Naive thymus-derived CD4-positive, alpha-beta T cell (primary cell): ENCODE results near the gene KAT7. TPM values are rescaled to one million over a fixed set of nuclear protein-coding genes. Genes with fewer than 3 reads are reported as not detected.

Experiments
- ATAC-seq: fragments of 150-1000 bp; cut with Tn5 transposase; 2 replicates; pipeline ENCODE4 v1.10.0; 2021; ENCODE audit warnings: mild to moderate bottlenecking, moderate library complexity
- CTCF ChIA-PET: fragments of 350-600 bp; sonication (Branson Sonifier 250); formaldehyde crosslinking; loops from one replicate; lab custom pipeline; 2021; ENCODE audit warnings: antibody characterized with exemption; lab: Charles Lee
- POLR2A ChIA-PET: fragments of 350-600 bp; sonication (Branson Sonifier 250); formaldehyde crosslinking; loops from one replicate; lab custom pipeline; 2021; ENCODE audit warnings: antibody characterized with exemption, inconsistent platforms; lab: Charles Lee
- DNase-seq, 9 donors: peaks; one replicate each; pipeline versions ENCODE4 v3.0.0 to v3.0.0-alpha.2; 2020 to 2022; ENCODE audit warnings: mixed read lengths in 1 of 9
- H3K27ac ChIP-seq: one replicate; pipeline ENCODE4 v1.7.0; 2013; ENCODE audit warnings: mild to moderate bottlenecking, low read depth, low read length, moderate library complexity
- H3K27me3 ChIP-seq, 2 donors: one replicate each; pipeline ENCODE4 v1.7.0; 2013; ENCODE audit warnings: low read length in 2 of 2, mild to moderate bottlenecking in 2 of 2, moderate library complexity in 2 of 2; ENCODE audit not compliant: control insufficient read depth in 2 of 2, insufficient read depth in 2 of 2
- H3K36me3 ChIP-seq, 3 experiments: 1 replicate in 2 of 3; 2 replicates in 1 of 3; pipeline ENCODE4 v1.7.0; 2013; ENCODE audit warnings: low read length in 3 of 3, mild to moderate bottlenecking in 3 of 3, moderate library complexity in 1 of 3; ENCODE audit not compliant: insufficient read depth in 3 of 3, control insufficient read depth in 2 of 3
- H3K4me1 ChIP-seq, 2 donors: one replicate each; pipeline ENCODE4 v1.7.0; 2013; ENCODE audit warnings: low read length in 2 of 2, mild to moderate bottlenecking in 2 of 2, moderate library complexity in 1 of 2; ENCODE audit not compliant: control insufficient read depth in 2 of 2, insufficient read depth in 2 of 2
- H3K4me3 ChIP-seq: 2 replicates; pipeline ENCODE4 v1.7.0; 2013; ENCODE audit warnings: mild to moderate bottlenecking, low read length
- H3K9me3 ChIP-seq, 3 experiments: 1 replicate in 2 of 3; 2 replicates in 1 of 3; pipeline ENCODE4 v1.7.0; 2013; ENCODE audit warnings: low read length in 3 of 3; ENCODE audit not compliant: control insufficient read depth in 2 of 3
- H3K27ac Mint-ChIP-seq, 9 donors: one replicate each; pipeline ENCODE4 v1.8.0; 2020 to 2022; ENCODE audit warnings: mixed read lengths in 9 of 9, mild to moderate bottlenecking in 8 of 9, moderate library complexity in 5 of 9, inconsistent platforms in 2 of 9
- H3K27me3 Mint-ChIP-seq, 5 donors: one replicate each; pipeline ENCODE4 v1.8.0; 2021 to 2022; ENCODE audit warnings: mixed read lengths in 5 of 5, mild to moderate bottlenecking in 1 of 5
- H3K36me3 Mint-ChIP-seq, 5 donors: one replicate each; pipeline ENCODE4 v1.8.0; 2020 to 2022; ENCODE audit warnings: mixed read lengths in 5 of 5, mild to moderate bottlenecking in 3 of 5, inconsistent platforms in 1 of 5
- H3K4me1 Mint-ChIP-seq, 7 donors: one replicate each; pipeline ENCODE4 v1.8.0; 2020 to 2022; ENCODE audit warnings: mixed read lengths in 7 of 7, mild to moderate bottlenecking in 3 of 7, inconsistent platforms in 1 of 7
- H3K4me3 Mint-ChIP-seq, 10 donors: one replicate each; pipeline ENCODE4 v1.8.0; 2020 to 2022; ENCODE audit warnings: mild to moderate bottlenecking in 10 of 10, mixed read lengths in 10 of 10, moderate library complexity in 6 of 10, inconsistent platforms in 2 of 10
- H3K9me3 Mint-ChIP-seq, 11 donors: one replicate each; pipeline ENCODE4 v1.8.0; 2020 to 2022; ENCODE audit warnings: mixed read lengths in 11 of 11, mild to moderate bottlenecking in 4 of 11, inconsistent platforms in 1 of 11, moderate library complexity in 1 of 11
- intact Hi-C, 2 donors: fragments of 100-400 bp; cut with micrococcal nuclease; formaldehyde crosslinking; loops; one replicate each; pipeline ENCODE4 v1.15.1; 2023
- polyA plus RNA-seq, 2 donors: library from polyadenylated mRNA; unstranded; fragments of 300-500 nt; fragmentation: Illumina TruSeq; gene quantifications; one replicate each; pipeline ENCODE4 v1.2.3, GENCODE V29; 2021
- total RNA-seq, 6 experiments: library from RNA in 5 of 6; stranded (reverse) in 5 of 6; gene quantifications; 1 replicate in 5 of 6; 2 replicates in 1 of 6; pipeline ENCODE4 v1.2.3 and lab custom pipeline; 2021 to 2026

The KAT7 gene
- total and polyA plus RNA-seq, 7 experiments from 2014 or later: 39.2 to 195 (median 125) TPM

- Histone ChIP-seq H3K36me3 (peaks cover under 1 to 73% (median 9%) of the 10 kb centered on the region in 3 experiments), H3K4me3 (no peak overlapping the region), H3K4me1 (no peaks in the 10 kb centered on the region), H3K27ac (no peak overlapping the region), H3K9me3 (no peaks in the 10 kb centered on the region), H3K27me3 (no peaks in the 10 kb centered on the region)
- peak overlapping the region in 5 of 9 donors; percentile 12 to 36 (median 14) for H3K27ac Mint-ChIP-seq
- no peak for DNase-seq
- POLR2A ChIA-PET: no interaction called here
- no peak for ATAC-seq
- CTCF ChIA-PET: no interaction called here
- peaks cover 0 to 2% (median 0%) of the 10 kb centered on the region in 11 donors for H3K9me3 Mint-ChIP-seq
- H3K36me3 Mint-ChIP-seq: peaks cover 9 to 55% (median 29%) of the 10 kb centered on the region in 5 donors
- H3K4me3 Mint-ChIP-seq: no peak overlapping the region
- no peaks in the 10 kb centered on the region for H3K27me3 Mint-ChIP-seq
- H3K4me1 Mint-ChIP-seq: peaks cover 0 to 24% (median 11%) of the 10 kb centered on the region in 7 donors
- intact Hi-C loops: no loop called here
Observed at GRCh38 chr17:49832840-49833599, 44.5 kb downstream of the KAT7 start.

DNA sequence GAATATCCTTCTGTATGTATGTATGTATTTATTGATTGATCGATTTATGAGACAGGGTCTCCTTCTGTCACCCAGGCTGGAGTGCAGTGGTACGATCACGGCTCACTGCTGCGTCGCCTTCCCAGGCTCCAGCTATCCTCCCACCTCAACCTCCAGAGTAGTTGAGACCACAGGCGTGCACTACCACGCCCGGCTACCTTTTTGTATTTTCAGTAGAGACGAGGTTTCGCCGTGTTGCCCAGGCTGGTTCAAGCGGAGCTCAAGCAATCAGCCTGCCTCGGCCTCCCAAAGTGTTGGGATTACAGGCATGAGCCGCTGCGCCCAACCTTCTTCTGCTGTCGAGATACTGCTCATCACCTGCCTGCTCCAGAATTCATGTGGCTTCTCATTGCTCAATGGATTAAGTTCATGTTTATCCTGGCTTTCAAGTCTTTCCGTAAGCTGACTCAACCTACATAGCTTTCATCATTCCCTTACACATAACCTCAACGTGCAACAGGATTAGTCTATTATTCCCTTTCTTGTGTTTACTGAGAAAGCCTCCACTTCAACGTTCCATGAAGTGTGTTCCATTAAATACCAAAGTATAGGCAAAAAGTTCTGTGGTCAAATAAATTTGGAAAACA is 45.8 kb downstream of the KAT7 start:
- peaks cover 9 to 51% (median 22%) of the 10 kb centered on the region in 5 donors for H3K36me3 Mint-ChIP-seq
- no peaks in the 10 kb centered on the region for H3K27me3 Mint-ChIP-seq
- no peaks in the 10 kb centered on the region for H3K4me1 ChIP-seq
- H3K9me3 ChIP-seq: no peaks in the 10 kb centered on the region
- no peak overlapping the region for H3K27ac ChIP-seq
- CTCF ChIA-PET: no interaction called here
- H3K4me1 Mint-ChIP-seq: peaks cover 0 to 17% (median 11%) of the 10 kb centered on the region in 7 donors
- no peak overlapping the region for H3K4me3 Mint-ChIP-seq
- no peaks in the 10 kb centered on the region for H3K27me3 ChIP-seq
- no peak overlapping the region for H3K4me3 ChIP-seq
- intact Hi-C loops: no loop called here
- POLR2A ChIA-PET: interaction anchor here (1.1 kb wide), 1 partner anchor 12 kb away, joined by 3 read pairs; no protein-coding TSS in a partner anchor
- peaks cover 0 to 66% (median 9%) of the 10 kb centered on the region in 3 experiments for H3K36me3 ChIP-seq
- no peak for ATAC-seq
- H3K27ac Mint-ChIP-seq: no peak overlapping the region
- no peak for DNase-seq
- peaks cover 0 to 2% (median 0%) of the 10 kb centered on the region in 11 donors for H3K9me3 Mint-ChIP-seq

- Mint-ChIP-seq H3K27me3 (no peaks in the 10 kb centered on the region), H3K9me3 (peaks cover 0 to 2% (median 0%) of the 10 kb centered on the region in 11 donors), H3K36me3 (peaks cover 9 to 48% (median 23%) of the 10 kb centered on the region in 5 donors), H3K4me1 (peaks cover 0 to 16% (median 11%) of the 10 kb centered on the region in 7 donors), H3K27ac (peak overlapping the region in 3 of 9 donors; percentile 48 to 86 (median 48)), H3K4me3 (no peak overlapping the region)
- no peak overlapping the region for H3K4me3 ChIP-seq
- no peaks in the 10 kb centered on the region for H3K9me3 ChIP-seq
- peaks cover 0 to 62% (median 9%) of the 10 kb centered on the region in 3 experiments for H3K36me3 ChIP-seq
- POLR2A ChIA-PET: no interaction called here
- H3K27me3 ChIP-seq: no peaks in the 10 kb centered on the region
- no peak overlapping the region for H3K27ac ChIP-seq
- no peaks in the 10 kb centered on the region for H3K4me1 ChIP-seq
- CTCF ChIA-PET: interaction anchor here (0.6 kb wide), 1 partner anchor 73 kb away, joined by 3 read pairs; no protein-coding TSS in a partner anchor
- ATAC-seq: no peak
- no peak for DNase-seq
- intact Hi-C loops: no loop called here
Observed at GRCh38 chr17:49835472-49835871, 47.0 kb downstream of the KAT7 start.

DNA sequence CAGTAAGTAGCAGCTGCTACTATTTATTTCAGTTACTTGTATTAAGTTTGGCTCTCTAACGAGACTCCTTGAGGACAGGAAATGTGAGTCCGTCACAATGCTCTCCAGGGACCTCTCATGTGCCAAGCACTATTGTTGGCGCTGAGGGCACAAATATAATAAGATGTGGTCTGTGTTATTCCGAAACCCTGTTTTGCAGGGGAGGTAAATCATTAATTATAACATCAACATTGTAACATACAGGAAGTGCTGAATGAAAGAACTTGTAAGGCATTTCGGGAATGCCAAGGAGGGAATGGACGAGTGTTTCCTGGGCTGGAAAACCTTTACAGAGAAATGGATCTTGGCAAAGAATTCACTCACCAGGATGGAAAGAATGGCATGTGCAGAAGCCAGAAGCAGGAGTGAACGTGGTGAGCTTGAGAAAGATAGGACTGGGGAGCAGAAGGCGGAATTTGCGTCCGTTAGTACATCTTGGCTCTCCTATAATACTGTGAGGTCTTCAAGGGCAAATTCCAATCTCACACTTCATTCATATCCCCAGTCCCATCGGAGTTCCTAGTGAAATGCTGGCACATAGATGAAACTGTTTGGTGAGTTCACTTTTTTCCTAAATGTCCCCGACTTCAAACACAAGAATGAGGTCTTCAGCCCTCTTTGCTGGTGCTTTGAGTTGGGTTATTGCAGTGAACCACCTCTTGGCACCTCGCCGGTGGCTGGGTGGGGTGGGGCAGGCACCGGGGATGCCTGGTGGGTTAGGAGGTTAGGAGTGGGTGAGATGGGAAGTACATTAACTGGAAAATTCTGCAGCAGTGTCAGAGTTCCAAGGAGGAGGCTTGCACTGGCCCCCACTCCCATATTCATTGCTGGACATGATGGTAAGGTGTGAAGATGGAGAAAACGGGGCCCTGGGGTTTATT is 47.9 kb downstream of the KAT7 start:
- Histone ChIP-seq H3K4me3 (no peak overlapping the region), H3K9me3 (no peaks in the 10 kb centered on the region), H3K27me3 (no peaks in the 10 kb centered on the region), H3K4me1 (no peaks in the 10 kb centered on the region), H3K27ac (no peak overlapping the region), H3K36me3 (peaks cover 0 to 60% (median 9%) of the 10 kb centered on the region in 3 experiments)
- intact Hi-C loops: no loop called here
- CTCF ChIA-PET: interaction anchor here (0.6 to 0.8 kb wide), 2 partner anchors 72 to 521 kb away, joined by 3 to 9 read pairs; no protein-coding TSS in a partner anchor
- Mint-ChIP-seq H3K27ac (peak overlapping the region in 4 of 9 donors; percentile 34 to 61 (median 48)), H3K4me3 (no peak overlapping the region), H3K27me3 (no peaks in the 10 kb centered on the region), H3K9me3 (peaks cover 0 to 2% (median 0%) of the 10 kb centered on the region in 11 donors), H3K36me3 (peaks cover 9 to 46% (median 21%) of the 10 kb centered on the region in 5 donors), H3K4me1 (peaks cover 0 to 16% (median 11%) of the 10 kb centered on the region in 7 donors)
- POLR2A ChIA-PET: interaction anchor here (0.6 to 1.2 kb wide), 2 partner anchors 14 to 312 kb away, joined by 3 to 6 read pairs; no protein-coding TSS in a partner anchor
- DNase-seq (no peak), ATAC-seq (no peak)

DNA sequence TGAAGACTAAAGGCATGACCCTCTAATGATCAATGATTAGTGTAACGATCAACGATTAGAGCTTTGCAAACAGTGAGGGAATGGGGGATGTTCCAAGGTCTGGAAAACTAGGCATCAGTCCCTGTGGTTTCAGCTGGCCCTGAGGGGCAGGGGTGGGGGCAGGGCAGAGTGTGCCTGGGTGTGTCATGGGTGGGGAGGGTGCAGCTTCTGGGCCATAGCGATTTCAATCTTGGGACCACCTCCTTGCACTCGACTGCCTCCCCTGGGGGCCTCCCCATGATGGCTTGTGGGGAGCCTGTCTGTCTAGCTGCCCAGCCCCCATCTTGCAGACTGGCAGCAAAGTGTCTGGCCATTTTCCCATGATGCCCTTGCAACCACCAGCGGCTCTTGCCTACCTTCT is 51.0 kb downstream of the KAT7 start:
- no peaks in the 10 kb centered on the region for H3K27me3 Mint-ChIP-seq
- no peak overlapping the region for H3K4me3 Mint-ChIP-seq
- Histone ChIP-seq H3K4me1 (no peaks in the 10 kb centered on the region), H3K36me3 (peaks cover 0 to 36% (median 6%) of the 10 kb centered on the region in 3 experiments), H3K4me3 (no peak overlapping the region), H3K27ac (no peak overlapping the region), H3K9me3 (no peaks in the 10 kb centered on the region), H3K27me3 (no peaks in the 10 kb centered on the region)
- H3K27ac Mint-ChIP-seq: peak overlapping the region in 1 of 9 donors; percentile 22
- DNase-seq (no peak), ATAC-seq (no peak)
- ChIA-PET POLR2A (interaction anchor here (1.3 kb wide), 1 partner anchor 19 kb away, joined by 3 read pairs; no protein-coding TSS in a partner anchor), CTCF (interaction anchor here (0.6 kb wide), 2 partner anchors 278 to 563 kb away, joined by 4 read pairs; no protein-coding TSS in a partner anchor)
- peaks cover 0 to 2% (median 0%) of the 10 kb centered on the region in 11 donors for H3K9me3 Mint-ChIP-seq
- intact Hi-C loops: no loop called here
- H3K4me1 Mint-ChIP-seq: peaks cover 0 to 13% (median 11%) of the 10 kb centered on the region in 7 donors
- peaks cover 5 to 29% (median 8%) of the 10 kb centered on the region in 5 donors for H3K36me3 Mint-ChIP-seq

GRCh38 chr17:49841548-49841947 is 53.1 kb downstream of the KAT7 start:
- CTCF ChIA-PET: no interaction called here
- Mint-ChIP-seq H3K27ac (no peak overlapping the region), H3K4me1 (peaks cover under 1 to 21% (median 13%) of the 10 kb centered on the region in 7 donors)

More at GRCh38 chr17:49841548-49841947, 53.1 kb downstream of the KAT7 start:
- Histone ChIP-seq H3K9me3 (no peaks in the 10 kb centered on the region), H3K4me3 (no peak overlapping the region), H3K27ac (no peak overlapping the region), H3K4me1 (peaks cover 0 to 3% of the 10 kb centered on the region in 2 donors), H3K36me3 (peaks cover 0 to 34% (median 3%) of the 10 kb centered on the region in 3 experiments), H3K27me3 (no peaks in the 10 kb centered on the region)
- POLR2A ChIA-PET: no interaction called here
- intact Hi-C loops: no loop called here
- peaks cover 0 to 13% (median 2%) of the 10 kb centered on the region in 5 donors for H3K36me3 Mint-ChIP-seq
- no peak for ATAC-seq
- no peak for DNase-seq
- no peaks in the 10 kb centered on the region for H3K9me3 Mint-ChIP-seq
- no peak overlapping the region for H3K4me3 Mint-ChIP-seq
- no peaks in the 10 kb centered on the region for H3K27me3 Mint-ChIP-seq
